ENCODE data around the gene GRK2.

GRCh38 chr11:67317205-67317887 lies 51.1 kb downstream of the GRK2 start:
- TF ChIP-seq EZH2 (IDR thresholded peaks at IDR 0.05; ENCODE audit: borderline replicate concordance, low read depth, low read length, poor library complexity, severe bottlenecking) (no peak), CTCF (conservative IDR thresholded peaks at IDR 0.05; ENCODE audit: low read depth, low read length) (peak; percentile 99)

All from A673 (cell line).